DOHH2 (cell line): ENCODE measurements around the gene TNFRSF13B.

ENCODE experiments used
- CTCF ChIP-seq: fragments of 200-600 bp; sonication (generic); IDR thresholded peaks from one replicate; pipeline ENCODE4 v1.5.1; 2014; ENCODE audit warnings: antibody characterized with exemption, mild to moderate bottlenecking, low read depth, low read length; ENCODE audit not compliant: poor library complexity, severe bottlenecking
- EZH2phosphoT487 ChIP-seq: fragments of 200-600 bp; sonication (generic); IDR thresholded peaks from 2 replicates; pipeline ENCODE4 v1.6.1; 2017; ENCODE audit warnings: borderline replicate concordance, mild to moderate bottlenecking, antibody characterized with exemption, low read length, moderate library complexity, mixed read lengths

DNA sequence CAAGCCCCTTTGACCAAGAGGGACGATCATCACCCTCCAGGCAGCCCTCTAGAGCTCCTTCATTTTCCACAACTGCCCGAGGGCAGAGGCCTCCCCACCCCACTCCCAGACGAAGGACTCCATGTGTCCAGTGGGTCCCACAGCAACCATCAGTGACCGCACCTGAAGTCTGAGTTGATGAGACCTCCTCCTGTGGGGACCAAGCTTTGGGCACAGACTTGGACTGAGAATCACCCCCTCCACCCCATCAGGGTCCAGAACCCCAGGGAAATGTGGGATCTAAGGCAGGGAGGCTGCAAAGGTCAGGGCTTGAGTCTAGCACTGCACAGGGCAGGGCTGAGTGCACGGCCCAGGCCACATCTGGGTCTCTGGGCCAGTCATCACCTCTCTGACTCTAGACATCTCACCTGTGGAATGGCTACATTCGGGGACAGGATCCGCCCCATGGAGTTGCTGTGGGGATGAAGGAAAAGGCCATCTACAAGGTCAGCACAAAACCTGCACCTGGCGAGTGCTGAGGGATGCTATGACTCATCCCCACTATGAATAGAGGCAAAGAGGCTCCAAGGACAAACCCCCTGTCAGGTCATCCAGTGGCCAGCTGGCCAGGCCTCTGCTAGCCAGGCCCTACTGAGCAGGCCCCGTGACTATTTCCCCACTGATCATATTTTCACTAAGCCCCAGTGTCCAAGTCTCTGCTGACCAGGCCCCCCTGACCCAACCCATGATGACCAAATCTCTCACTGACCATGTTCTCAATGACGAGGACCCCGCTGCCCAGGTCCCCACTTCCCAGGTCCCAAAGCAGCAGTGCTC, 38.4 kb downstream of the TNFRSF13B start:
- TF ChIP-seq CTCF (no peak), EZH2phosphoT487 (no peak)
